ENCODE measurements around the gene YIF1A.
"Not testable (repeated sequence)": the region's sequence is repeated elsewhere in the genome, so short reads cannot be mapped to it uniquely, and the experiment has no call there.

Gene YIF1A

DNA sequence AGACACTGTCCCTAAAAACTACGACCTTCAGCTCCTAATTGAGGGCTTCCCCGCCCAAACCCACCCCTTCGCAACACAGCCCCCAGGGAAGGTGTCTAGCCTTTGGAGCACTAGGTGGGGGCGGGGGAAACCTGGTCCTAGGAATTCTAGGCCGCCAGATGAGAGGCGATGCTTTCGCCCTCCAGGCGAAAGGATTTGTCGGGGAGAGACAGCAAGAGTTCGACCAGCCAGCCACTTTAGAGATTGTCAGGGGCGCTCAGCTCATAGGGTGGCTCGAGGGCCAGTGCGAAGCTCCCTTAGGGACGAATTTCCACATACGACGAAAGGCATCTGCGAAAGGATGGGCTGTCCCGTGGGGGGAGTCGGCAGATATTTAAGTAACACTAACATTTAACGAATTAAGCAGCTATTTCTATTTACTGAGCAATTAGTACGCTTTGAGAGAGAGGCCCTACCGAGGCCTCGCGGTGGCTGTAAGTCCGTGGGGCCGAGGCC is 22.6 kb upstream of the YIF1A start:
- POLR2A ChIA-PET, result interaction anchor here (0.6 to 2.2 kb wide), 14 partner anchors 17 to 585 kb away, joined by 3 to 32 read pairs (median 4); partner anchors contain the start of genes BRMS1, MRPL11, RIN1 and YIF1A
- CTCF ChIA-PET, result interaction anchor here (0.6 to 3.4 kb wide), 48 partner anchors 10 to 714 kb away, joined by 3 to 29 read pairs (median 4); partner anchors contain the start of genes B4GAT1, BRMS1, RIN1 and TMEM151A
- H3K27ac ChIP-seq (ENCODE audit: extremely low read depth, low read depth, low read length), result peak overlapping the region; percentile 52; the same call in 1 of the 2 replicates
- H3K4me1 ChIP-seq (ENCODE audit: control insufficient read depth, insufficient read depth, low read length), result no peaks in the 10 kb centered on the region
- peak overlapping the region; percentile 50 for H3K4me3 ChIP-seq (ENCODE audit: low read depth, low read length)
- TF ChIP-seq SCRT1 (tag by site-specific recombination; IDR thresholded peaks at IDR 0.05; ENCODE audit: borderline replicate concordance), result no peak
- no peak for TF ChIP-seq PRDM1 (tag by site-specific recombination; IDR thresholded peaks at IDR 0.05)
- TF ChIP-seq ZNF169 (tag by site-specific recombination; IDR thresholded peaks at IDR 0.05), result no peak
- TF ChIP-seq PRDM2 (tag by site-specific recombination; IDR thresholded peaks at IDR 0.05; ENCODE audit: borderline replicate concordance), result no peak
- TF ChIP-seq, protein P1, sequence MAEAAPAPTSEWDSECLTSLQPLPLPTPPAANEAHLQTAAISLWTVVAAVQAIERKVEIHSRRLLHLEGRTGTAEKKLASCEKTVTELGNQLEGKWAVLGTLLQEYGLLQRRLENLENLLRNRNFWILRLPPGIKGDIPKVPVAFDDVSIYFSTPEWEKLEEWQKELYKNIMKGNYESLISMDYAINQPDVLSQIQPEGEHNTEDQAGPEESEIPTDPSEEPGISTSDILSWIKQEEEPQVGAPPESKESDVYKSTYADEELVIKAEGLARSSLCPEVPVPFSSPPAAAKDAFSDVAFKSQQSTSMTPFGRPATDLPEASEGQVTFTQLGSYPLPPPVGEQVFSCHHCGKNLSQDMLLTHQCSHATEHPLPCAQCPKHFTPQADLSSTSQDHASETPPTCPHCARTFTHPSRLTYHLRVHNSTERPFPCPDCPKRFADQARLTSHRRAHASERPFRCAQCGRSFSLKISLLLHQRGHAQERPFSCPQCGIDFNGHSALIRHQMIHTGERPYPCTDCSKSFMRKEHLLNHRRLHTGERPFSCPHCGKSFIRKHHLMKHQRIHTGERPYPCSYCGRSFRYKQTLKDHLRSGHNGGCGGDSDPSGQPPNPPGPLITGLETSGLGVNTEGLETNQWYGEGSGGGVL (tag by site-specific recombination; IDR thresholded peaks at IDR 0.05), result no peak
- TF ChIP-seq ZNF664 (tag by site-specific recombination; IDR thresholded peaks at IDR 0.05), result no peak
- TF ChIP-seq ZNF768 (tag by site-specific recombination; IDR thresholded peaks at IDR 0.05), result no peak
- no peak for TF ChIP-seq GLIS1 (tag by site-specific recombination; IDR thresholded peaks at IDR 0.05)
- no peak for TF ChIP-seq ZNF521 (tag by site-specific recombination; IDR thresholded peaks at IDR 0.05)
- no peak for TF ChIP-seq KLF9 (tag by site-specific recombination; IDR thresholded peaks at IDR 0.05; ENCODE audit: low read depth)
- no peak for TF ChIP-seq ZNF624 (tag by site-specific recombination; IDR thresholded peaks at IDR 0.05)
- TF ChIP-seq KLF1 (tag by site-specific recombination; IDR thresholded peaks at IDR 0.05), result no peak
- no peaks in the 10 kb centered on the region for H3K9me3 ChIP-seq (ENCODE audit: control insufficient read depth, insufficient read depth, low read depth, low read length)
- H3K36me3 ChIP-seq (ENCODE audit: control insufficient read depth in 2 of 2, insufficient read depth in 1 of 2, low read length in 2 of 2), result no peaks in the 10 kb centered on the region

GRCh38 chr11:66310803-66311440 is 22.0 kb upstream of the YIF1A start:
- CTCF ChIA-PET, result interaction anchor here (0.6 to 3.4 kb wide), 45 partner anchors 9 to 715 kb away, joined by 3 to 29 read pairs (median 4); partner anchors contain the start of genes B4GAT1, BRMS1, RIN1 and TMEM151A
- POLR2A ChIA-PET, result interaction anchor here (0.6 to 1.1 kb wide), 3 partner anchors 21 to 584 kb away, joined by 3 to 4 read pairs (median 3); partner anchors contain the start of gene YIF1A
- H3K4me1 ChIP-seq (ENCODE audit: control insufficient read depth, insufficient read depth, low read length); H3K27ac ChIP-seq (ENCODE audit: extremely low read depth, low read depth, low read length); H3K4me3 ChIP-seq (ENCODE audit: low read depth, low read length); H3K9me3 ChIP-seq (ENCODE audit: control insufficient read depth, insufficient read depth, low read depth, low read length); H3K36me3 ChIP-seq (ENCODE audit: control insufficient read depth in 2 of 2, insufficient read depth in 1 of 2, low read length in 2 of 2): not testable (repeated sequence)

DNA sequence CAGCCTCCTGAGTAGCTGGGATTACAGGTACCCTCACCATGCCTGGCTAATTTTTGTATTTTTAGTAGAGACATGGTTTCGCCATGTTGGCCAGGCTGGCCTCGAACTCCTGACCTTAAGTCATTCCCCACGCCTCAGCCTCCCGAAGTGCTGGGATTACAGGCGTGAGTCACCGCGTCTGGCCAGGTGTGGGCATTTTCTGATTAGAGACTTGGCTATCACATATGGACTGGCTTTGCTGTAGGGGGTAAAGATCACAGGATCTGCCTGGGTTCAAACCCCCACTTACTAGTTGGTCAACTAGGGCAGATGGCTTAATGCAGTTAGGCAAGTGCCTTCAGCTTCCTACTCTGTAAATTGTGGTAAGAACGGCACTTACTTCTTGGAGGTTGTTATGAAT is 21.4 kb upstream of the YIF1A start:
- Histone ChIP-seq H3K27ac (ENCODE audit: extremely low read depth, low read depth, low read length) (no peak overlapping the region), H3K4me1 (ENCODE audit: control insufficient read depth, insufficient read depth, low read length) (no peaks in the 10 kb centered on the region), H3K9me3 (ENCODE audit: control insufficient read depth, insufficient read depth, low read depth, low read length) (no peaks in the 10 kb centered on the region), H3K4me3 (ENCODE audit: low read depth, low read length) (no peak overlapping the region), H3K36me3 (ENCODE audit: control insufficient read depth in 2 of 2, insufficient read depth in 1 of 2, low read length in 2 of 2) (no peaks in the 10 kb centered on the region)
- POLR2A ChIA-PET, result interaction anchor here (0.6 kb wide), 1 partner anchor 79 kb away, joined by 5 read pairs; no protein-coding TSS in a partner anchor
- no peak for TF ChIP-seq ZNF426 (tag by site-specific recombination; IDR thresholded peaks at IDR 0.05)
- CTCF ChIA-PET, result interaction anchor here (0.6 to 3.4 kb wide), 9 partner anchors 14 to 716 kb away, joined by 3 to 28 read pairs (median 5); partner anchors contain the start of genes BRMS1 and TMEM151A

Data from HEK293 (cell line).